K562 (cell line): Measurements from ENCODE around the gene UBE2H. TPM values are rescaled to one million over a fixed set of nuclear protein-coding genes. Genes with fewer than 3 reads are reported as not detected.
A peak's percentile ranks its signal among the peaks of the same experiment; 100 is the strongest.

ENCODE experiments used
- GATAD2A ChIP-seq: fragments of 450-650 bp; IDR thresholded peaks from 2 replicates; pipeline ENCODE4 v1.6.1; 2017
- polyA plus RNA-seq, 8 experiments: library from polyadenylated mRNA; depleted of rRNA in 4 of 8; stranded (reverse) in 5 of 8; unstranded in 3 of 8; fragments of >200 nt; fragmentation: Nextera tagmentation in 2 of 8; fragmentation: Illumina TruSeq in 1 of 8; extraction: Ambion mirVana in 2 of 8; extraction: Trizol in 1 of 8; gene quantifications; 2 replicates each; pipeline versions ENCODE4 v1.2.1 to v1.2.3, GENCODE V29; 2011 to 2014; ENCODE audit warnings: inconsistent platforms in 1 of 8, missing spikeins in 1 of 8
- total RNA-seq, 7 experiments: library from RNA; depleted of rRNA in 6 of 7; stranded (reverse); fragments of >200 nt in 6 of 7; fragmentation: Illumina TruSeq in 2 of 7; extraction: Trizol in 2 of 7; gene quantifications; 2 replicates each; pipeline versions ENCODE4 v1.2.1 to v1.2.3, GENCODE V29; 2011 to 2021; ENCODE audit warnings: low replicate concordance in 1 of 7
- TF ChIP-seq, protein P1 (sequence below): fragments of 450-650 bp; formaldehyde crosslinking; conservative IDR thresholded peaks from 2 replicates; pipeline ENCODE4 v1.4.0; 2022; ENCODE audit warnings: mild to moderate bottlenecking, missing genetic modification characterization
- TF ChIP-seq, protein P2 (sequence below): fragments of 450-650 bp; IDR thresholded peaks from 2 replicates; pipeline ENCODE4 v1.6.1; 2016; ENCODE audit warnings: mild to moderate bottlenecking, moderate library complexity
- TF ChIP-seq, protein P3 (sequence below): sonication (generic); IDR thresholded peaks from 2 replicates; pipeline ENCODE4 v1.6.1; 2016

The UBE2H gene
- total and polyA plus RNA-seq, 9 of the 15 experiments (the other 6 are each of a cell fraction or from before 2014, with no cell fraction given), result 6.3 to 33.0 (median 13.3) TPM

- TF ChIP-seq, protein P1, sequence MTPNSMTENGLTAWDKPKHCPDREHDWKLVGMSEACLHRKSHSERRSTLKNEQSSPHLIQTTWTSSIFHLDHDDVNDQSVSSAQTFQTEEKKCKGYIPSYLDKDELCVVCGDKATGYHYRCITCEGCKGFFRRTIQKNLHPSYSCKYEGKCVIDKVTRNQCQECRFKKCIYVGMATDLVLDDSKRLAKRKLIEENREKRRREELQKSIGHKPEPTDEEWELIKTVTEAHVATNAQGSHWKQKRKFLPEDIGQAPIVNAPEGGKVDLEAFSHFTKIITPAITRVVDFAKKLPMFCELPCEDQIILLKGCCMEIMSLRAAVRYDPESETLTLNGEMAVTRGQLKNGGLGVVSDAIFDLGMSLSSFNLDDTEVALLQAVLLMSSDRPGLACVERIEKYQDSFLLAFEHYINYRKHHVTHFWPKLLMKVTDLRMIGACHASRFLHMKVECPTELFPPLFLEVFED (CRISPR knock-in tag), result 0 out of 2 replicates have a peak, but pooled peaks have one; percentile 42
- TF ChIP-seq, protein P2, sequence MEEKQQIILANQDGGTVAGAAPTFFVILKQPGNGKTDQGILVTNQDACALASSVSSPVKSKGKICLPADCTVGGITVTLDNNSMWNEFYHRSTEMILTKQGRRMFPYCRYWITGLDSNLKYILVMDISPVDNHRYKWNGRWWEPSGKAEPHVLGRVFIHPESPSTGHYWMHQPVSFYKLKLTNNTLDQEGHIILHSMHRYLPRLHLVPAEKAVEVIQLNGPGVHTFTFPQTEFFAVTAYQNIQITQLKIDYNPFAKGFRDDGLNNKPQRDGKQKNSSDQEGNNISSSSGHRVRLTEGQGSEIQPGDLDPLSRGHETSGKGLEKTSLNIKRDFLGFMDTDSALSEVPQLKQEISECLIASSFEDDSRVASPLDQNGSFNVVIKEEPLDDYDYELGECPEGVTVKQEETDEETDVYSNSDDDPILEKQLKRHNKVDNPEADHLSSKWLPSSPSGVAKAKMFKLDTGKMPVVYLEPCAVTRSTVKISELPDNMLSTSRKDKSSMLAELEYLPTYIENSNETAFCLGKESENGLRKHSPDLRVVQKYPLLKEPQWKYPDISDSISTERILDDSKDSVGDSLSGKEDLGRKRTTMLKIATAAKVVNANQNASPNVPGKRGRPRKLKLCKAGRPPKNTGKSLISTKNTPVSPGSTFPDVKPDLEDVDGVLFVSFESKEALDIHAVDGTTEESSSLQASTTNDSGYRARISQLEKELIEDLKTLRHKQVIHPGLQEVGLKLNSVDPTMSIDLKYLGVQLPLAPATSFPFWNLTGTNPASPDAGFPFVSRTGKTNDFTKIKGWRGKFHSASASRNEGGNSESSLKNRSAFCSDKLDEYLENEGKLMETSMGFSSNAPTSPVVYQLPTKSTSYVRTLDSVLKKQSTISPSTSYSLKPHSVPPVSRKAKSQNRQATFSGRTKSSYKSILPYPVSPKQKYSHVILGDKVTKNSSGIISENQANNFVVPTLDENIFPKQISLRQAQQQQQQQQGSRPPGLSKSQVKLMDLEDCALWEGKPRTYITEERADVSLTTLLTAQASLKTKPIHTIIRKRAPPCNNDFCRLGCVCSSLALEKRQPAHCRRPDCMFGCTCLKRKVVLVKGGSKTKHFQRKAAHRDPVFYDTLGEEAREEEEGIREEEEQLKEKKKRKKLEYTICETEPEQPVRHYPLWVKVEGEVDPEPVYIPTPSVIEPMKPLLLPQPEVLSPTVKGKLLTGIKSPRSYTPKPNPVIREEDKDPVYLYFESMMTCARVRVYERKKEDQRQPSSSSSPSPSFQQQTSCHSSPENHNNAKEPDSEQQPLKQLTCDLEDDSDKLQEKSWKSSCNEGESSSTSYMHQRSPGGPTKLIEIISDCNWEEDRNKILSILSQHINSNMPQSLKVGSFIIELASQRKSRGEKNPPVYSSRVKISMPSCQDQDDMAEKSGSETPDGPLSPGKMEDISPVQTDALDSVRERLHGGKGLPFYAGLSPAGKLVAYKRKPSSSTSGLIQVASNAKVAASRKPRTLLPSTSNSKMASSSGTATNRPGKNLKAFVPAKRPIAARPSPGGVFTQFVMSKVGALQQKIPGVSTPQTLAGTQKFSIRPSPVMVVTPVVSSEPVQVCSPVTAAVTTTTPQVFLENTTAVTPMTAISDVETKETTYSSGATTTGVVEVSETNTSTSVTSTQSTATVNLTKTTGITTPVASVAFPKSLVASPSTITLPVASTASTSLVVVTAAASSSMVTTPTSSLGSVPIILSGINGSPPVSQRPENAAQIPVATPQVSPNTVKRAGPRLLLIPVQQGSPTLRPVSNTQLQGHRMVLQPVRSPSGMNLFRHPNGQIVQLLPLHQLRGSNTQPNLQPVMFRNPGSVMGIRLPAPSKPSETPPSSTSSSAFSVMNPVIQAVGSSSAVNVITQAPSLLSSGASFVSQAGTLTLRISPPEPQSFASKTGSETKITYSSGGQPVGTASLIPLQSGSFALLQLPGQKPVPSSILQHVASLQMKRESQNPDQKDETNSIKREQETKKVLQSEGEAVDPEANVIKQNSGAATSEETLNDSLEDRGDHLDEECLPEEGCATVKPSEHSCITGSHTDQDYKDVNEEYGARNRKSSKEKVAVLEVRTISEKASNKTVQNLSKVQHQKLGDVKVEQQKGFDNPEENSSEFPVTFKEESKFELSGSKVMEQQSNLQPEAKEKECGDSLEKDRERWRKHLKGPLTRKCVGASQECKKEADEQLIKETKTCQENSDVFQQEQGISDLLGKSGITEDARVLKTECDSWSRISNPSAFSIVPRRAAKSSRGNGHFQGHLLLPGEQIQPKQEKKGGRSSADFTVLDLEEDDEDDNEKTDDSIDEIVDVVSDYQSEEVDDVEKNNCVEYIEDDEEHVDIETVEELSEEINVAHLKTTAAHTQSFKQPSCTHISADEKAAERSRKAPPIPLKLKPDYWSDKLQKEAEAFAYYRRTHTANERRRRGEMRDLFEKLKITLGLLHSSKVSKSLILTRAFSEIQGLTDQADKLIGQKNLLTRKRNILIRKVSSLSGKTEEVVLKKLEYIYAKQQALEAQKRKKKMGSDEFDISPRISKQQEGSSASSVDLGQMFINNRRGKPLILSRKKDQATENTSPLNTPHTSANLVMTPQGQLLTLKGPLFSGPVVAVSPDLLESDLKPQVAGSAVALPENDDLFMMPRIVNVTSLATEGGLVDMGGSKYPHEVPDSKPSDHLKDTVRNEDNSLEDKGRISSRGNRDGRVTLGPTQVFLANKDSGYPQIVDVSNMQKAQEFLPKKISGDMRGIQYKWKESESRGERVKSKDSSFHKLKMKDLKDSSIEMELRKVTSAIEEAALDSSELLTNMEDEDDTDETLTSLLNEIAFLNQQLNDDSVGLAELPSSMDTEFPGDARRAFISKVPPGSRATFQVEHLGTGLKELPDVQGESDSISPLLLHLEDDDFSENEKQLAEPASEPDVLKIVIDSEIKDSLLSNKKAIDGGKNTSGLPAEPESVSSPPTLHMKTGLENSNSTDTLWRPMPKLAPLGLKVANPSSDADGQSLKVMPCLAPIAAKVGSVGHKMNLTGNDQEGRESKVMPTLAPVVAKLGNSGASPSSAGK, result peak; percentile 61
- TF ChIP-seq, protein P3, sequence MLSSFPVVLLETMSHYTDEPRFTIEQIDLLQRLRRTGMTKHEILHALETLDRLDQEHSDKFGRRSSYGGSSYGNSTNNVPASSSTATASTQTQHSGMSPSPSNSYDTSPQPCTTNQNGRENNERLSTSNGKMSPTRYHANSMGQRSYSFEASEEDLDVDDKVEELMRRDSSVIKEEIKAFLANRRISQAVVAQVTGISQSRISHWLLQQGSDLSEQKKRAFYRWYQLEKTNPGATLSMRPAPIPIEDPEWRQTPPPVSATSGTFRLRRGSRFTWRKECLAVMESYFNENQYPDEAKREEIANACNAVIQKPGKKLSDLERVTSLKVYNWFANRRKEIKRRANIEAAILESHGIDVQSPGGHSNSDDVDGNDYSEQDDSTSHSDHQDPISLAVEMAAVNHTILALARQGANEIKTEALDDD, result peak; percentile 50; the same call in 1 of the 2 replicates
- TF ChIP-seq GATAD2A, result peak; percentile 36; the same call in 1 of the 2 replicates
Observed at GRCh38 chr7:129969881-129970446, 17.2 kb upstream of the UBE2H start (continued).
